SK-N-MC (cell line): ENCODE data around the gene LY6G6C.

Experiments
- DNase-seq: peaks from one replicate; pipeline ENCODE4 v3.0.0-alpha.2; 2011; ENCODE audit warnings: low read depth, low spot score
- H3K27ac ChIP-seq: fragments of 200-600 bp; sonication (generic); 2 replicates; pipeline ENCODE4 v1.5.1; 2016; ENCODE audit warnings: mixed run types
- H3K36me3 ChIP-seq: fragments of 200-600 bp; sonication (generic); 2 replicates; pipeline ENCODE4 v1.6.1; 2017; ENCODE audit warnings: antibody characterized with exemption, low read length, mixed read lengths; ENCODE audit not compliant: insufficient read depth
- H3K4me3 ChIP-seq: fragments of 200-600 bp; sonication (generic); 2 replicates; pipeline ENCODE4 v1.5.1; 2016
- H3K9ac ChIP-seq: fragments of 200-600 bp; sonication (generic); 2 replicates; pipeline ENCODE4 v1.8.0; 2017; ENCODE audit warnings: mixed run types, mixed read lengths; ENCODE audit not compliant: insufficient read length
- H3K9me3 ChIP-seq: fragments of 200-600 bp; sonication (generic); 2 replicates; pipeline ENCODE4 v1.6.1; 2017; ENCODE audit warnings: low read depth, mild to moderate bottlenecking, antibody characterized with exemption, low read length, moderate library complexity, mixed read lengths
- EZH2 ChIP-seq: fragments of 200-600 bp; sonication (generic); IDR thresholded peaks from one replicate; pipeline ENCODE4 v1.6.1; 2017; ENCODE audit warnings: antibody characterized with exemption
- FOXP2 ChIP-seq: optimal IDR thresholded peaks from 2 replicates; pipeline ENCODE3; 2011; ENCODE audit warnings: mild to moderate bottlenecking, moderate library complexity; ENCODE audit not compliant: insufficient read depth; ENCODE audit errors: extremely low read length, control extremely low read depth
- POLR2AphosphoS5 ChIP-seq: IDR thresholded peaks from 2 replicates; pipeline ENCODE4 v1.6.1; 2012; ENCODE audit warnings: mild to moderate bottlenecking, low read depth, low read length, borderline replicate concordance

LY6G6C gene

DNA sequence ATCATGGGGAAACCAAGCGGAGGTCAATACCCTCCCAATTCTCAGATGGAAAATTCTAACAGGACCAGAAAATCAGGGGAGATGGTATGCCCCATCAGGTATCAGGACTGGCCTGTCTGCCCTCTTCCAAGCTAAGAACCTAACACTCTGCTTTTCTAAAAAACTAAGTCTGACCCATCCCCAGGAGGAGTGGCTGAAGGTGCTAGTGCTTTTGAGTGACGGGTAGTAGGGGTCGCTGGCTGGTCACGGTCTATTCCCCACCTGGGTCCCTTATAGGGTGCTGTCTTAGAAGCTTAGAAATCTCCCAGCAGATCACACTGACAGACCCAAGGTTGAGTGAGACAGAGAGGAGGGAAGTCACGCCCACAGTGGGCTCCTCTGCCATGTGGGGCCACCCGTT lies 28.0 kb downstream of the LY6G6C start:
- Histone ChIP-seq H3K9ac (no peak overlapping the region), H3K36me3 (peaks cover 25% of the 10 kb centered on the region; the same call in 1 of the 2 replicates), H3K4me3 (no peak overlapping the region), H3K27ac (no peak overlapping the region), H3K9me3 (no peaks in the 10 kb centered on the region)
- DNase-seq, result no peak
- no peak for TF ChIP-seq POLR2AphosphoS5
- TF ChIP-seq FOXP2, result no peak
- TF ChIP-seq EZH2, result no peak

DNA sequence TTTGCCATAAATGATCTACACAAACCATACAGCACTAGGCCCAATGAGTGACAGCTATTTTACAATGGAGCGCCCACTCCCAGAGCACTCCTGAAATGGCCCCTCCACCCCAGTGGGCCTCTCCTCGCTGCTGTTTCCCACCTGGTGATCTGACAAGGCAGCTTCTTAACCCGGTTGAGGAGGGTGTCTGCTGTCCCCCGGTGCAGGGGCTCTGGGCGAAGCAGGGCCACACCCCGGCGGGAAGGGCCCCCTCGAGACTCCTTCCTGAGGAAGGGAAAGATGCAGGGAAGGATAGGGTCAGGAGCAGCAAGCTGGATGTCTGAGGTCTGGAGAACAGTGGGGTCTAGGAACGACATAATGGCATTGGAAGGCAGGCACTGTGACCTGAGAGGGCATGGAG lies 28.7 kb downstream of the LY6G6C start:
- no peak for TF ChIP-seq FOXP2
- no peak for TF ChIP-seq EZH2
- no peak for TF ChIP-seq POLR2AphosphoS5
- H3K4me3 ChIP-seq, result no peak overlapping the region
- DNase-seq, result no peak
- no peak overlapping the region for H3K27ac ChIP-seq
- no peaks in the 10 kb centered on the region for H3K9me3 ChIP-seq
- peaks cover 31% of the 10 kb centered on the region; the same call in 1 of the 2 replicates for H3K36me3 ChIP-seq
- H3K9ac ChIP-seq, result no peak overlapping the region

DNA sequence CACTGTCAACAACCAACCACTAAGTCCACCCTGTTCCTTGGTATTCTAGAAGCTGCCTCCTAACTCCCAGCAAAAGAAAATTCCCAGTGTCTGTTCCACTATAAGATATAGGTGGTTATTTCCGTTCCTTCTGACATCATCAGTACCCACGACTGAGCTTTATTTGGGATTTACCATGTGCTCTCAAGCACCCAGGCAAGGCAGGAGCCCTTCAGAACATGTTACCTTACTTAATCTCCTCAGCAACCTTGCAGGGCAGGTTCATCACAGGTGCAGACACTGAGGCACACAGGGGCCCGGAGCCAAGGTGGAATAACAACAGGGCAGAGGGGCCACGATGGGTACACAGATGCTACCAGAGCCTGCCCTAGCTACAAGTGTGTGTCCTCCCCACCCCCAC lies 29.2 kb downstream of the LY6G6C start:
- no peak for DNase-seq
- Histone ChIP-seq H3K9ac (no peak overlapping the region), H3K36me3 (peaks cover 33% of the 10 kb centered on the region; the same call in 1 of the 2 replicates), H3K9me3 (no peaks in the 10 kb centered on the region), H3K4me3 (no peak overlapping the region), H3K27ac (no peak overlapping the region)
- TF ChIP-seq FOXP2, result no peak
- no peak for TF ChIP-seq EZH2
- no peak for TF ChIP-seq POLR2AphosphoS5

DNA sequence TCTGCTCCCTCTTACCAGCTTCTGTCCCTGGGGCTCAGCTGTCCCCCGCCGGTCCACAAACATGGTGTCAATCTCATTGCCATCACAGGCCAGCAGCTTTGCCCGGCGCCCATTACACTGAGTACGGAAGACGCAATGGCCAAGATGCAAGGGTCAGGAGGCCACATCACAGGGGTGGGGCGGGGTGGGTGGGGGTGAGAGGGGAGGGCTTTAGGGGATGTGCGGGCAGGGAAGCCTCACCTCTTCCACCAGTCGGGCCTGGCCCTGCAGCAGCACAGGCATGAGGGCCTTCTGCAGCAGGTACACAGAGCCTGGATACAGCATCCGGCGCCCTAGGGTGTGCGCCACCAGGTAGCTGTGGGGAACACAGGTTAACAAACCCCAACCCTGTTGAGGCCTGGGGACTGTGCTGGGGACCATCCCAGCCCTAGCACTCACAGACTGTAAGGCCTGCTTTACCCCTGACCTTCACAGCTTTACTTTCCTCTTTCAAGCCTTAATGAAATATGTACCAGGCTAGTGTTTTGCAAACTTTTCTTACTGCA lies 29.9 kb downstream of the LY6G6C start:
- no peak for DNase-seq
- H3K9ac ChIP-seq, result no peak overlapping the region
- H3K9me3 ChIP-seq, result no peaks in the 10 kb centered on the region
- H3K27ac ChIP-seq, result no peak overlapping the region
- no peak overlapping the region for H3K4me3 ChIP-seq
- peaks cover 26% of the 10 kb centered on the region; the same call in 1 of the 2 replicates for H3K36me3 ChIP-seq
- TF ChIP-seq POLR2AphosphoS5 (no peak), EZH2 (no peak), FOXP2 (no peak)

DNA sequence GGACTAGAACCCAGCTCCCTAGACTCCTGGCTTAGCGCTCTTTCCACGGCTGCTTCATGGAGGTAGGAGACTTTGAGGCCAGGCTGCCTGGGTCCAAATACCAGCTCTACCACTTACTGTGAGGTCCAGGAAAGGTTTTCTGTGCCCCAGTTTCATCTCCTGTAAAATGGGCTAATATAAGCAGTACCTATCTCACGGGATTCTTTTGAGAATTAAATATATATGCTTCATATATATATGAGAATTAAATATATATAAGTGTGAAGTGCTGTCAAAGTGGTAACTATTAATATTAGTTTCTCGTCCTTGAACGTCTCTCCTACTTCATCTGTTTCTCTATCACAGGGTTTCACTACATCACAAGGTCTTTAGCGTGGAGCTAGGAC lies 30.5 kb downstream of the LY6G6C start:
- TF ChIP-seq POLR2AphosphoS5 (no peak), EZH2 (no peak), FOXP2 (no peak)
- H3K4me3 ChIP-seq, result no peak overlapping the region
- DNase-seq, result no peak
- no peak overlapping the region for H3K9ac ChIP-seq
- H3K9me3 ChIP-seq, result no peaks in the 10 kb centered on the region
- H3K36me3 ChIP-seq, result peaks cover 23% of the 10 kb centered on the region; the same call in 1 of the 2 replicates
- H3K27ac ChIP-seq, result no peak overlapping the region

DNA sequence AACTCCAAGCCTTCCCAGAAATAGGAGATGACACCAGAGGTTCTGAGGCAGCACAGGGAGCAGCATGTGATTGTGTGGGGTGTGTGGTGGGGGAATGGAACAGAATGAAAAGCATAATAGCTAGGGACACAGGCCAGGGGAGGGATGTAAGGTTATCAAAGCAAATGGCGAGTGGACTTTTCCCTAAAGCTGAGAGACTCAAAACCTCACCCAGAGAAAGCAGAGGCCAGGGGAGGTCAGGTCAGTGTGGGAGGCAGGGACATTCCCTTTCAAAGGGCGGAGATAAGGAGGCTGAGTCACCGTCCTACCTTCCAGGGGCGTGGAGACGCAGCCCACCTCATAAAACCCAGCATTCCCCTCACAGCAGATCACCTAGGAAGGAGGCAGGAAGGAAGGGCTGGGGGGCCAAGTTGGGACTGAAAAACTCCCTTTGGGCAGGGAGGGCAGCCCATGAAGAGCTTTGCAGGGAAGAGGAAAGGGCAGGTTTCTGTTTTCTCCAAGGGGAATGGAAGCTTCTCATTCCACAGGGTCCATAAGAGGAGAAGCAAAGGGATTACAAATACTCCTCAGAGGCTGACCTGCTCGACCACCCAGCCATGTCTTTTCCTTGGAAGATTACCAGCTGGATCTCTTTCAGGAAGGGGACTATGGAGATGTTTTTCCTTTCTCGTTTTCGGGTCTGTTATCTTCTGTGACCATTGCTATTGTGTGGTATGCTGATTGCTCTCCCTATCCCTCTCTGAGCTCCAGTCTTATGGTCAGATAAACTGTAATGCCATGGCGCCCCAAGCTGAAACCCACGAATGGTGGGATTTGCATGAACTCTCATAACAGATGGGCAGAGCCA lies 31.1 kb downstream of the LY6G6C start:
- Histone ChIP-seq H3K9ac (no peak overlapping the region), H3K27ac (no peak overlapping the region), H3K9me3 (no peaks in the 10 kb centered on the region), H3K4me3 (no peak overlapping the region), H3K36me3 (peaks cover 23% of the 10 kb centered on the region; the same call in 1 of the 2 replicates)
- no peak for TF ChIP-seq POLR2AphosphoS5
- no peak for TF ChIP-seq EZH2
- TF ChIP-seq FOXP2, result no peak
- no peak for DNase-seq

DNA sequence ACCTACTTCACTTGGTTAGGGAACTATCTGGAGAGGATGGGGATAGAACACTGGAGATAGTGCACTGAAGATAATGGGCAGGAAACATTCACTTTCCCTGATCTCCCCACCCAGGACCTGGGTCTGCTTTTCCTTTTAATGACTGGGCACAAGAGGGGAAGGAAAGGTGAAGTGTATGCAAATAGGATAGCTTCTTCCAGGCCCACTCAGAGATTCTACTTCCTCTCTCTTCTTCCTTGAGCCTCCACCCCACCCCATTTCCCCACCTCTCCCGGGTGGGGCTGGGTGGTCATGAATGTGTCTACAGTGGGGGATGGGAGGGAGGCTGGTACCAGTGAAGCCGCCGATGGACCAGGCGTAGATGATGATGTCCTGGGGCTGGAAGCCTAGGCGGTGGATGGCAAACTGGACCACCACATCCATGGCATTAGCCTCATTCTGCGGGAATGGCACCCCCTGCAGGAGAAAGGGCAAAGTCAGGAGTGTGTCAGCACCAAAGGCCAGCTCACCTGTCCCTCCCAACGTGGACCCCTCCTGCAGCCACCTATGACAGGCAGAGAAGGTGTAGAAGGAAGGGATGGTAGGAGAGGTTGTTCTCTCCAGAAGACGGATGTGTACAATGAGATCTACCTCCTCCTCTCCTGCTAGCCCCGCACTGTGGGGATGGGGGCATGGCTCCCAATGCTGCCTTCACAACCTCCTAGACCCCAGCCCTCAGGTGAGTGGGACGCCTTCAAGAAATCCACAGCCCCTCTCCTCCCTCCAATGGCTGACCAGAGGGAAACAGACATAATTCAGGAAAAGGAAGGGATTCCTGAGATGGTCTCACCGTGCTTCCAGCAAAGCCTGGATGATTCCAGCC lies 32.1 kb downstream of the LY6G6C start:
- H3K9ac ChIP-seq, result no peak overlapping the region
- DNase-seq, result no peak
- no peaks in the 10 kb centered on the region for H3K9me3 ChIP-seq
- no peak for TF ChIP-seq POLR2AphosphoS5
- H3K27ac ChIP-seq, result no peak overlapping the region
- H3K4me3 ChIP-seq, result no peak overlapping the region
- H3K36me3 ChIP-seq, result peaks cover 23% of the 10 kb centered on the region; the same call in 1 of the 2 replicates

DNA sequence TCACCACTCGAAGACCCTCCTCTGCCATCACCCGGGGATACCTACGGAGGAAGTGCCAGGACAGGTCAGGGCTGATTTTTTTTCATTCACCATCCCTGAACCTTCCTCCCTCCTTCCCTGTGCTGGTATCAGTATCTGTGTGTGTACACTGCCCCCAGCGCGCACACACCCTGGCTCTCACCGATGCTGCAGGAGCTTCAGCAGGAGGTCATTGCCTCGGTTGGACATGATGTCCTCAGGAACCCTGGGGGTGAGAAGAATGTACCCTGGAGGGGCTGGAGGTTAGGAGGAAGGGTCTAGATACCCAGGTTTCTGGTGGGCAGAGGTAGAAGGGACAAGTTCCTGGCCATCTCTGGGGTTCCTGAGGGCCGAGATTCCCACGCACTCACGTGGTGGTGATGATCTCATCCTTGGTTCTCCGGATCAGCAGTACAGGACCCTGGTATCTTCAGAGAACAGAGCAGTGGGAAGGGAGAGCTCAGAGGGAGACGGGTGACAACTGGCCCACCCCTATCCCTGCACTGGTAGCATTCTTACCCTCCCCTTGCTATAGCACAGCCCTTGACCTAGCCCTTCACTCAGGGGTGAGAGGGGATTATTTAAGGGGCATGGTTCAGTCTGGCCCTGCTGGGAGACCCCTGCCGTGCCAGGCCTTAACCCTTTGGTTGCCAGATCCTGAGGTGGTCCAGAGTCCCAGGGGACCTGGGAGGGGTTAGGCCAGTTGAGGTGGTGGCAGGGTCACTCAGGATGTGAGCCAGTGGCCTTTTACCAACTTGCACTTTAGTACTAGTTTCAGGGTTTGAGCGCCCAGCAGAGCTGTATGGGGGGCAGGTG lies 33.5 kb downstream of the LY6G6C start:
- Histone ChIP-seq H3K9ac (no peak overlapping the region), H3K36me3 (peaks cover 23% of the 10 kb centered on the region; the same call in 1 of the 2 replicates), H3K27ac (no peak overlapping the region), H3K9me3 (no peaks in the 10 kb centered on the region), H3K4me3 (no peak overlapping the region)
- DNase-seq, result no peak
- TF ChIP-seq FOXP2 (no peak), POLR2AphosphoS5 (no peak), EZH2 (no peak)
